ENCODE results near the gene SGMS1.

Gene SGMS1

GRCh38 chr10:50512743-50513416 is 110.9 kb downstream of the SGMS1 start:
- no peak overlapping the region for H3K4me2 ChIP-seq (ENCODE audit: low read length, poor library complexity, severe bottlenecking)
- no peaks in the 10 kb centered on the region for H3K9me3 ChIP-seq (ENCODE audit: control insufficient read depth, low read length)
- no peak overlapping the region for H2AFZ ChIP-seq (ENCODE audit: low read depth, low read length)
- no peak overlapping the region for H3K27ac ChIP-seq (ENCODE audit: low read length, poor library complexity, severe bottlenecking)
- no peak for DNase-seq
- no peak overlapping the region for H3K14ac ChIP-seq (ENCODE audit: low read length in 2 of 2)
- H2BK5ac ChIP-seq (ENCODE audit: low read depth, low read length, poor library complexity, severe bottlenecking): no peak overlapping the region
- H3K9ac ChIP-seq (ENCODE audit: low read length): no peak overlapping the region
- no peak overlapping the region for H2BK120ac ChIP-seq (ENCODE audit: low read depth, low read length)
- no peak overlapping the region for H2BK15ac ChIP-seq (ENCODE audit: low read depth, poor library complexity, severe bottlenecking)
- H2AK5ac ChIP-seq (ENCODE audit: low read length, severe bottlenecking): no peak overlapping the region
- no peak overlapping the region for H4K8ac ChIP-seq (ENCODE audit: low read length)
- no peaks in the 10 kb centered on the region for H3K27me3 ChIP-seq (ENCODE audit: control insufficient read depth in 1 of 2, insufficient read depth in 1 of 2, low read length in 2 of 2)
- no peak overlapping the region for H3K4ac ChIP-seq (ENCODE audit: low read depth in 1 of 2, low read length in 2 of 2)
- no peak overlapping the region for H3K18ac ChIP-seq (ENCODE audit: low read depth in 1 of 2, low read length in 2 of 2)
- H3K23ac ChIP-seq (ENCODE audit: low read length in 2 of 2): no peak overlapping the region
- H3K36me3 ChIP-seq (ENCODE audit: control insufficient read depth in 1 of 2, insufficient read depth in 2 of 2, low read depth in 1 of 2, low read length in 2 of 2): no peaks in the 10 kb centered on the region
- H3K79me1 ChIP-seq (replicated peaks; ENCODE audit: low read length, poor library complexity, severe bottlenecking): peaks cover 14% of the 10 kb centered on the region
- H3K4me1 ChIP-seq (ENCODE audit: control insufficient read depth, insufficient read depth, low read depth, low read length): no peaks in the 10 kb centered on the region
- H3K4me3 ChIP-seq (ENCODE audit: insufficient read depth in 1 of 2, low read depth in 1 of 2, low read length in 2 of 2): no peak overlapping the region
- H4K91ac ChIP-seq (ENCODE audit: low read length): no peak overlapping the region
- 96% methylated on average over 3 of the region's 3 CpGs for WGBS
- peak overlapping the region in 1 of 2 experiments; percentile 3 for H2BK12ac ChIP-seq (ENCODE audit: low read length in 2 of 2)

GRCh38 chr10:50512214-50512595 is 111.6 kb downstream of the SGMS1 start:
- no peak overlapping the region for H3K9ac ChIP-seq (ENCODE audit: low read length)
- H3K14ac ChIP-seq (ENCODE audit: low read length in 2 of 2): no peak overlapping the region
- no peaks in the 10 kb centered on the region for H3K9me3 ChIP-seq (ENCODE audit: control insufficient read depth, low read length)
- H3K4me3 ChIP-seq (ENCODE audit: insufficient read depth in 1 of 2, low read depth in 1 of 2, low read length in 2 of 2): no peak overlapping the region
- H2AFZ ChIP-seq (ENCODE audit: low read depth, low read length): no peak overlapping the region
- no peak overlapping the region for H4K8ac ChIP-seq (ENCODE audit: low read length)
- H4K91ac ChIP-seq (ENCODE audit: low read length): no peak overlapping the region
- no peak overlapping the region for H2BK120ac ChIP-seq (ENCODE audit: low read depth, low read length)
- H3K23ac ChIP-seq (ENCODE audit: low read length in 2 of 2): no peak overlapping the region
- H3K4ac ChIP-seq (ENCODE audit: low read depth in 1 of 2, low read length in 2 of 2): no peak overlapping the region
- H2AK5ac ChIP-seq (ENCODE audit: low read length, severe bottlenecking): no peak overlapping the region
- no peak overlapping the region for H2BK5ac ChIP-seq (ENCODE audit: low read depth, low read length, poor library complexity, severe bottlenecking)
- H3K18ac ChIP-seq (ENCODE audit: low read depth in 1 of 2, low read length in 2 of 2): no peak overlapping the region
- H2BK15ac ChIP-seq (ENCODE audit: low read depth, poor library complexity, severe bottlenecking): no peak overlapping the region
- H3K27me3 ChIP-seq (ENCODE audit: control insufficient read depth in 1 of 2, insufficient read depth in 1 of 2, low read length in 2 of 2): no peaks in the 10 kb centered on the region
- no peak overlapping the region for H3K4me2 ChIP-seq (ENCODE audit: low read length, poor library complexity, severe bottlenecking)
- DNase-seq: no peak
- no peak overlapping the region for H2BK12ac ChIP-seq (ENCODE audit: low read length in 2 of 2)
- no peaks in the 10 kb centered on the region for H3K4me1 ChIP-seq (ENCODE audit: control insufficient read depth, insufficient read depth, low read depth, low read length)
- 100% methylated on average over 1 of the region's 1 CpG for WGBS
- no peaks in the 10 kb centered on the region for H3K36me3 ChIP-seq (ENCODE audit: control insufficient read depth in 1 of 2, insufficient read depth in 2 of 2, low read depth in 1 of 2, low read length in 2 of 2)
- H3K79me1 ChIP-seq (replicated peaks; ENCODE audit: low read length, poor library complexity, severe bottlenecking): peaks cover 17% of the 10 kb centered on the region
- H3K27ac ChIP-seq (ENCODE audit: low read length, poor library complexity, severe bottlenecking): no peak overlapping the region

GRCh38 chr10:50511492-50512213 is 112.1 kb downstream of the SGMS1 start:
- Histone ChIP-seq H3K27ac (ENCODE audit: low read length, poor library complexity, severe bottlenecking) (no peak overlapping the region), H2AFZ (ENCODE audit: low read depth, low read length) (no peak overlapping the region), H3K4me3 (ENCODE audit: insufficient read depth in 1 of 2, low read depth in 1 of 2, low read length in 2 of 2) (no peak overlapping the region), H2BK5ac (ENCODE audit: low read depth, low read length, poor library complexity, severe bottlenecking) (no peak overlapping the region), H3K27me3 (ENCODE audit: control insufficient read depth in 1 of 2, insufficient read depth in 1 of 2, low read length in 2 of 2) (no peaks in the 10 kb centered on the region), H3K14ac (ENCODE audit: low read length in 2 of 2) (no peak overlapping the region), H3K4me2 (ENCODE audit: low read length, poor library complexity, severe bottlenecking) (no peak overlapping the region), H3K23ac (ENCODE audit: low read length in 2 of 2) (no peak overlapping the region), H4K91ac (ENCODE audit: low read length) (no peak overlapping the region), H3K36me3 (ENCODE audit: control insufficient read depth in 1 of 2, insufficient read depth in 2 of 2, low read depth in 1 of 2, low read length in 2 of 2) (no peaks in the 10 kb centered on the region), H3K18ac (ENCODE audit: low read depth in 1 of 2, low read length in 2 of 2) (no peak overlapping the region), H3K9me3 (ENCODE audit: control insufficient read depth, low read length) (no peaks in the 10 kb centered on the region), H3K4ac (ENCODE audit: low read depth in 1 of 2, low read length in 2 of 2) (no peak overlapping the region), H2AK5ac (ENCODE audit: low read length, severe bottlenecking) (no peak overlapping the region), H2BK120ac (ENCODE audit: low read depth, low read length) (no peak overlapping the region), H2BK15ac (ENCODE audit: low read depth, poor library complexity, severe bottlenecking) (no peak overlapping the region), H4K8ac (ENCODE audit: low read length) (no peak overlapping the region), H3K9ac (ENCODE audit: low read length) (no peak overlapping the region), H3K4me1 (ENCODE audit: control insufficient read depth, insufficient read depth, low read depth, low read length) (no peaks in the 10 kb centered on the region), H2BK12ac (ENCODE audit: low read length in 2 of 2) (no peak overlapping the region), H3K79me1 (replicated peaks; ENCODE audit: low read length, poor library complexity, severe bottlenecking) (peaks cover 20% of the 10 kb centered on the region)
- WGBS: 85% methylated on average over 2 of the region's 5 CpGs
- DNase-seq: no peak

- H3K4ac ChIP-seq (ENCODE audit: low read depth in 1 of 2, low read length in 2 of 2): no peak overlapping the region
- WGBS: 75% methylated on average over 1 of the region's 3 CpGs
- no peaks in the 10 kb centered on the region for H3K4me1 ChIP-seq (ENCODE audit: control insufficient read depth, insufficient read depth, low read depth, low read length)
- DNase-seq: peak; percentile 19
- H3K23ac ChIP-seq (ENCODE audit: low read length in 2 of 2): no peak overlapping the region
- H4K8ac ChIP-seq (ENCODE audit: low read length): no peak overlapping the region
- no peak overlapping the region for H3K4me3 ChIP-seq (ENCODE audit: insufficient read depth in 1 of 2, low read depth in 1 of 2, low read length in 2 of 2)
- no peak overlapping the region for H3K14ac ChIP-seq (ENCODE audit: low read length in 2 of 2)
- H2BK120ac ChIP-seq (ENCODE audit: low read depth, low read length): no peak overlapping the region
- H3K79me1 ChIP-seq (replicated peaks; ENCODE audit: low read length, poor library complexity, severe bottlenecking): peaks cover 21% of the 10 kb centered on the region
- H4K91ac ChIP-seq (ENCODE audit: low read length): no peak overlapping the region
- no peaks in the 10 kb centered on the region for H3K9me3 ChIP-seq (ENCODE audit: control insufficient read depth, low read length)
- no peak overlapping the region for H2AFZ ChIP-seq (ENCODE audit: low read depth, low read length)
- no peak overlapping the region for H2AK5ac ChIP-seq (ENCODE audit: low read length, severe bottlenecking)
- H2BK12ac ChIP-seq (ENCODE audit: low read length in 2 of 2): no peak overlapping the region
- H3K9ac ChIP-seq (ENCODE audit: low read length): no peak overlapping the region
- no peak overlapping the region for H2BK5ac ChIP-seq (ENCODE audit: low read depth, low read length, poor library complexity, severe bottlenecking)
- H3K27me3 ChIP-seq (ENCODE audit: control insufficient read depth in 1 of 2, insufficient read depth in 1 of 2, low read length in 2 of 2): no peaks in the 10 kb centered on the region
- no peak overlapping the region for H3K18ac ChIP-seq (ENCODE audit: low read depth in 1 of 2, low read length in 2 of 2)
- no peak overlapping the region for H3K4me2 ChIP-seq (ENCODE audit: low read length, poor library complexity, severe bottlenecking)
- no peaks in the 10 kb centered on the region for H3K36me3 ChIP-seq (ENCODE audit: control insufficient read depth in 1 of 2, insufficient read depth in 2 of 2, low read depth in 1 of 2, low read length in 2 of 2)
- no peak overlapping the region for H2BK15ac ChIP-seq (ENCODE audit: low read depth, poor library complexity, severe bottlenecking)
- no peak overlapping the region for H3K27ac ChIP-seq (ENCODE audit: low read length, poor library complexity, severe bottlenecking)
Observed at GRCh38 chr10:50510517-50511473, 113.0 kb downstream of the SGMS1 start.
